ENCODE results near the gene ATP13A2.

The ATP13A2 gene

DNA sequence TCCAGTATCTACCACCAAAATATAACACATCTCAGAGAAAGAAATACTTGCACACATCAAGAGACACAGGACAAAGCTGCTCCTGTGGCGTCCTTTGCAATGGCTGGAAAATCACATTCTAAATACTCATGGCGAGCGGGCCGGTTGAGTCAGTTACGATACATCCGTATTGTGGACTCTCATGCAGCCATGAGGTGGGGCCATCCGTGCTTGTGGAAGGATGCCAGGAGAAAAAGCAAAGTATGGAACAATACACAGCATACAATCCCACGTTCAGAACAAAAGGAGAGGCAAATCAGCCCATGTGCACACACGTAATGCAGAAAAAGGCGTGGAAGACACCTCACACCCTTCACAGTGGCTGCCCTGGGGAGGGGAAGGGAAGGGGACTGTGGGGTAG is 13.1 kb downstream of the ATP13A2 start:
- no peak for DNase-seq

DNA sequence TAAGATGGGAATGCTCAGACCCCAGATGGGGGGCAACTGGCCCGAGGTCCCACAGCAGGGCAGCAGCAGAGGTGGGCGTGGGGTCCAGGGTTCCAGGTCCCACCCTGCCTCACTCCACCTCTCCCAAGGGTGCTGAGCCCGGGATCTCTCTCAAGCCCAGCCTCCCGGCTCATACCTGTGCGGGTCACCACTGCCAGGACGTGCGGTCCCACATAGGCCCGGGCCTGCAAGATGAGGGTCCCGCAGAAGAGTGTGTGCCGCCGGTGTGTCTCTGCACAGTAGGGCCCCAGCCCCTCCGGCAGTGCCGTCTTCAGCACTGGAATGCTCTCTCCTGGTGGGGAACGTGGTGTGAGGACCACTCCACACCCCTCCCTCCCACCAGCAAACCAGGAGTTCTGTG is 14.9 kb downstream of the ATP13A2 start:
- DNase-seq = no peak

DNA sequence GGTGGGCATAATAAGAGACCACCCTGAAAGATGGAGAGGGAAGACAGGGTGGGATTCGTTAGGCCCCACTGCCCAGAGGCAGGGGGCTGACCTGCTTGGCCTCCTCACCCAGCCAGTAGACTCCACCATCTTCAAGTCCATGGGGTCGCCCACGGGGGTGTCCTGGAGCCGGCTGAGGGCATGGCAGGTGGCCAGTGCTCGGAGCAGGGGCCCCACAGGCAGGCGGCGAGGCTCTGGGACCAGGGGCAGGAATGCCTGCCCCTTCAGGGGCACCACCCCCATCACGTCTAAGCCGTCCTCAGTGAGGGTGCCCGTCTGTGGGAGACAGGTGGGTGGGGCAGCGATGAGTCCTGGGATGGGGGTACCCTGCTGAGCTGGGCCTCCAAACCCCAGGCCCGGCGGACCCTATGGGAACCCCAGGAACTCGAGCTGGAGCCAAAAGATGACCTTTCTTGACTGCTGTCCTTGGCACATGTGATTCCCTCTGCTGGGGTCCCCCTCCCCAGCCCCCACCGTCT is 18.1 kb downstream of the ATP13A2 start:
- no peak for DNase-seq

DNA sequence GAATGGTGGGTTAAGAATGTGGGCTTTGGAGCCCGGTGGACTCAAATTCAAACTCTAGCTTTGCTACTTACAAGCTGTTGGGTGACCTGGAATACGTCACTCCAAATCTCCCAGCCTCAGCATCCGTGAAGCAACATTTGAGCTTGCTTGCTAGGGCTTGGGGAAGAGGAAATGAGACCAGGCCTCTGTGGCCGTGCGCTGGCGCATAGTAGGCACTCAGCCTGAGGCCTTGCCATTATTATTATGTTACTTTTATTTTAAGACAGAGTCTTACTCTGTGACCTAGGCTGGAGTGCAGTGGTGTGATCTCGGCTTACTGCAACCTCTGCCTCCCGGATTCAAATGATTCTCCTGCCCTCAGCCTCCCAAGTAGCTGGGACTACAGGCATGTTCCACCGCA is 19.1 kb downstream of the ATP13A2 start:
- DNase-seq = no peak

DNA sequence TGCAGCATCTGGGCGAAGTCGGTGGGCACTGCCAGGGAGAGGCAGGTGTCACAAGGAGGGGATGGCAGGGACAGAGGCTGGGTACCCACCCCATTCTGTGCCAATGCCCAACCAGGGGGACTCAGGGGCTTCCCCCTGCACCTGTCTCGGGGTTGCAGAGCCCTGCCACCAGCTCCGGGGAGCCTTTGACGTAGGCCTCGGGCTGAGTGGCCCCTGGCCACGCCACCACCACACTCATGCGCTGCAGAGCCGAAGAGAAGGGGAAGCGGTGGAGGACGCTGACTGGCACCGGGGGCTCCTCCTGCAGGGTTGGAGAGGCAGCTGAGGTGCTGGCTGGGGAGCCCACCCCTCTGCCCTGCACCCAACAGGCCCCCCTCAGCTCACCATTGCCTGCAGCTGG is 19.6 kb downstream of the ATP13A2 start:
- DNase-seq = no peak

DNA sequence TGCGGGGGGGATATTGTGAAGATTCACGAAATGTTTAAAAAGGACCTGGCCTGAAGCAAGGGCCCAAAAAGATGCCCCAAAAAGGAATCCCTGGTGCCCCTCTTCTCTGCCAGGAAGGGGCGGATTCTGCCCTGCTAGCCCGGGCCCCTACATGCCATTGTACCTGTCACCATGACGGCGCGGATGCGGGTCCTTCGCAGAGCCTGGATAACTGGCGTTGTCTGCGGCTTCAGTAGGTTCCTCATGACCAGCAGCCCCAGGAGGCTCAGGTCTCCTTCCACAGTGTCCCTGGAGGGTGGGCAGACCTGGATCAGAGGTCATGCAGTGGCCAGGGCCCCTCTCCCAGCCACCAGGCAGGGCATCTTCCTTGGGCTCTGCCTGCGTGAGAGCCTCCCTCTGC is 20.2 kb downstream of the ATP13A2 start:
- no peak for DNase-seq

DNA sequence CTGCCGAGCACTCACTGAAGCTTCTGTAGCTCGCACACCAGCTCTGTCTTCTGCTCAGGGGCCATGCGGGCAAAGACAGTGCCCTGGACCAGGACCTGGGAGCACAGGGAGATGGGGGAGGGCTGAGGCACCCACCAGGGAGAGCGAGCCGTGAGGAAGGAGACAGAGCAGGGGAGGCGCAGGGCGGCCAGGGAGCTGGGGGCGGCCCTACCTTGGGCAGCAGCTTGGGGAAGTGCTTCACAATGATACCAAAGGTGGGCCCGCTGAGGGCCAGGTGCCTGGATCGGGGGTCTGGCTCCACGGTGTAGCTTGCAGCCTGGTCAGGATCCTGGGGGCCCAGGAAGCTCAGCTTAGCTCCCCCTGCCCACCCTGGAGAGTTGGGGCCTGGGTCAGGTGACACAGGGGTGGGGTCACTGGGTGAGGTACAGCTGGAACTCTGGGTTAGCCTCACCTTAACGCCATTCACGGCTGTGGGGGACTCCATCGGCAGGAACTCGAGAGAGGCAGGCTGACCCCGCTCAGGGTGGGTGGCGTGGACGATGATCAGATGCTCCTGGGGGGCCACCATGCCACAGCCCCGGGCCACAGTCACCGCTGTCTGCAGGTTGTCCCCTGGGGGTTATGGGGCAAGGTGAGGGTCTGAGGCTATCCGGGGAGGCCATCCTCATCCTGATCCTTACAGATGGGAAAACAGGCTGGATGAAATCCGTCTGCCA is 21.9 kb downstream of the ATP13A2 start:
- DNase-seq = no peak

DNA sequence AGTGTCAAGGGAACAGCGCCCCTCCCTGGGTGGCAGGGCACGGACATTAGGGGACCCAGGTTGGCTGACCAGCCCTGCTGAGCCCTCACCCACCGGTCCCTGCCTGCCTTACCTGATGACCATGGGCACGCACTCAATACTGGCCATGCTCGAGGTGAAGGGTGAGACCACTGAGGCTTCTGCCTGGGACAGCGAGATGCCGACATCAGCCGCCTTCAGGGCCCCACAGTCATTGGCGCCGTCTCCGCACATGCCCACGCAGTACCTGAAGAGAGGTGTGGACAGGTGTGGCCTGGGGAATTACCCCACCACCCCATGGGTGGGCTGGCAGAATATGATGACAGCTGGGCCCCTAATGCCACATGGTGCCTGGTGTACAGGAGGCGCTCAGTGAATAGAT is 23.5 kb downstream of the ATP13A2 start:
- no peak for DNase-seq

DNA sequence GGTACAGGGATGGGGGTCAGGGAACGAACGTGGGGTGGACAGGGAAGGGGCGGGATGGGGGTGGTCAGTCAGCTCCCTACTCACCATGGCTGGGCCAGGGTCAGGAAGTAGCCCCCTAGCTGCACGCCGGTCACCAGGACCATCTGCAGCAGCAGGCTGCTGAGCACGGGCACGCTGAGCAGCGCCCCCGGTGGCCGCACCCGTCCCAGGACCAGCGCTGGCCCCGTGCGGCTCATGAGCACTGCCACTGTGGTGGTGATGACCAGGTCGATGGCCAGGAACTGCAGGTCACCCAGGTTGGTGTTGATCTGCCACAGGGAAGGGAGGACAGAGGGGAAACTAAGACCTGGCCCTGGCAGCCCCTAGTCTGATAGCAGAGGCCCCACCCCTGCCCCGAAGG is 24.8 kb downstream of the ATP13A2 start:
- DNase-seq = no peak

DNA sequence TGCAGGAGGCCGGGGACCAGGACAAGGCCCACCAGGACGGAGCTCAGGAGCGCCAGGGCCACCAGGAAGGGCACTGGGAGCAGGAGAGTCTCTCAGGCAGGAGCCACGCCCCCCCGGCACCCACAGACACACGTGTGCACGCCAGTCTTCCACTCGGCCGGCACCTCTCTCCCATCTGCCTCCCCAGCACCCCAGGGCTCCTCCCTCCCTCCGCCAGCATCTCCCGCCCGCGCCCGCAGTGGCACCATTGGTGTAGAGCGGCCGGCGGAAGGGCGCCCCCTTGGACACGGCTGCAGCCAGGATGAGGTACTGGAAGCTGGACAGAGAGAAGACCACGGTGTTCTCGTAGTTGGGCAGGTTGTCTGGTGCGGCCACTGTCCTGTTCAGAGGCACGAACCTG is 25.2 kb downstream of the ATP13A2 start:
- DNase-seq = no peak

DNA sequence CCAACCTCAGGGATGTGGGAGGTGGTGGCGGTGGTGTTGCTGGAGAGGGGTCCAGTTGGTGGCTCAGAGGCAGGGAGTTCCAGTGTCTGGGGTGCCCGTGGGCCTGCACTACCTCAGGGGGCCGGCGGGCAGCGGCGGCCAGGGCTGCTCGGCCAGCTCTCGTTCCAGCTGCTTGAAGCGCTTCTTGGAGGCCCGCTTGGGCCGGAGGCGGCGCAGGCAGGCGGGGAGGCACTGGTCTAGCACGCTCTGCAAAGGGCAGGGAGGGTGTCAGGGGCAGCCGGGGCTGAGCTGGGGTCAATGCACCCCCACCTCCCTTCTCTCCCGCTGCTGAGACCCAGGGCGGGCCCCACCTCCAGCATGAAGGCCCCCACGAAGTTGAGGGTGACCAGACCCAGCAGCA is 25.6 kb downstream of the ATP13A2 start:
- DNase-seq = no peak

DNA sequence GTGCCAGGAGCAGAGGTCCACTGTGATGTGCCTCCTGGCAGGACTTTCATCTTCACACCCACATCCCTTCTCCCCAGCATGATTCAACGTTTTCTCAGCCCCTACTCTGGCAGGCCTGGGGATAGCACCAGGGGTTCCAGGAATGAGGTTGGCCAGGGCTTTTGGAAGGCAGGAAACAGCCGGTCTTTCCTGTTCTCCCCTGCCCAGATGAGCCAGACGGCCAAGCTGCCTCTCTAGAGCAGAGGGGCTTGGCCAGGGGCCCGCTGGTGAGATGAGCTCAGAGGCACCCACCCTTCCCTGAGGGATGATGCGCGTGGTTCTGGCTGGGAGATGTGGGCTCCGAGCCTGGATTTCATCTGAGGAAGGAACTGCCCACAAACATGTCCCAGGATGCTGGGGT is 27.0 kb downstream of the ATP13A2 start:
- no peak for DNase-seq

DNA sequence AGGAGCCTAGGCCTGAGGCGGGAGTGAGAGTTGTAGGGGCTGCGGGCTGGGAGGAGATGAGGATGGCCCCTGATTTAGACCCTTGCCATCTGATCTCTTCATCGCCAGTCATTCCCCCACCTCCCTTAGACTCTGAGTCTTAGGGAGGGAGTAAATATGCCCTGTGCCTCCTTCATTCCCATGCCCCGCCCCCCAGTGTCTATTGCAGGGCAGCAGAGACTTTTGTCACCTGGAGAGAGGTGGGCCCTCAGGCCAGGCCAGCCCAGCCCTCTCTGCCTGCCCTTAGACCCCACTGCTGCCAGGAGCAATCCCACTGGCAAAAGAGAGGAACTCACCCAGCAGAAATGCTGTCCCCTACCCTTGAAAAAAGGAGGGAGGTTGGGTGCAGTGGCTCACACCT is 28.1 kb downstream of the ATP13A2 start:
- no peak for DNase-seq

DNA sequence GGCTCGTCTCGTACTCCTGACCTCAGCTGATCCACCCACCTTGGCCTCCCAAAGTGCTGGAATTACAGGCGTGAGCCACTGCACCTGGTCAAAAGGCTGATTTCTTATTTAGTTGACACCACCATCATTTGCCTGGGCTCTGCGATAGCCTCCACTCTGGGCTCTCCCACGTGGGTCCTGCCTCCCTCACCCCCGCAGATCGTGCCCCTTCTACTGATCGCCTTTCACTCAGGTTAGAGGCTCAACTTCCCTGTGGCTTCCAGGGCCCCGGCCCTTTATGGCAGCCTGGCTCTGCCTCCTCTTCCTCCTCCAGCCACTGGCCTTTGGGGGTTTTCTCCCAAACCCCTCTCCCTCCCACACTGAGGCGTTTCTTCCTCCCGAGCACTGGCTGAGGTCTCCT is 28.8 kb downstream of the ATP13A2 start:
- no peak for DNase-seq

DNA sequence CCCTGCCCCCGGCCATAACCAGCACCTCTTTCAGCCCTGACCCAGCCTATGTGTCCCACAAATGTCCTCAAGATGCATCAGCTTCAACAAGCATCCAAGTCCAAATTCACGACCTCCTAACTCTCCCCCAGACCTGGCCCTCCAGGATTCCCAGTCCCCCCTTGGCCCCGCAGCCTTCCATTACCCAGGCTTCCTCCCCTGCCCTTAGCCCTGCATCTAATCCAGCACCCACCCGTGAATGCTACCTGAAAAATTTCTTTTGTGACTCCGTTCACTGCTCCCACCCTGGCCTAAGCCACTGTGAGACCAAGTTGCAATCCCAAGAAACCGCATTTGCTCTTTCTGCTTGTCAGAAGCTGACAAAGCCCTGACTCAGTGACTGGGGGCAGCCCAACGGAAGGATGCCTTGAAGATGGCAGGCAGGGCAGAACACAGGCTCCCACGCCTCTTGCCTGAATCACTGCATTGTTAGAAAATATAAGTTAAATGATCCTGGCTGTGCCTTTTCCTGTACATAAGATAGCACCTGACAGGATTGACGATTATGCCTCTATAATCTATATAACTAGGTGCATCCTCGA is 30.4 kb downstream of the ATP13A2 start:
- DNase-seq = no peak

DNA sequence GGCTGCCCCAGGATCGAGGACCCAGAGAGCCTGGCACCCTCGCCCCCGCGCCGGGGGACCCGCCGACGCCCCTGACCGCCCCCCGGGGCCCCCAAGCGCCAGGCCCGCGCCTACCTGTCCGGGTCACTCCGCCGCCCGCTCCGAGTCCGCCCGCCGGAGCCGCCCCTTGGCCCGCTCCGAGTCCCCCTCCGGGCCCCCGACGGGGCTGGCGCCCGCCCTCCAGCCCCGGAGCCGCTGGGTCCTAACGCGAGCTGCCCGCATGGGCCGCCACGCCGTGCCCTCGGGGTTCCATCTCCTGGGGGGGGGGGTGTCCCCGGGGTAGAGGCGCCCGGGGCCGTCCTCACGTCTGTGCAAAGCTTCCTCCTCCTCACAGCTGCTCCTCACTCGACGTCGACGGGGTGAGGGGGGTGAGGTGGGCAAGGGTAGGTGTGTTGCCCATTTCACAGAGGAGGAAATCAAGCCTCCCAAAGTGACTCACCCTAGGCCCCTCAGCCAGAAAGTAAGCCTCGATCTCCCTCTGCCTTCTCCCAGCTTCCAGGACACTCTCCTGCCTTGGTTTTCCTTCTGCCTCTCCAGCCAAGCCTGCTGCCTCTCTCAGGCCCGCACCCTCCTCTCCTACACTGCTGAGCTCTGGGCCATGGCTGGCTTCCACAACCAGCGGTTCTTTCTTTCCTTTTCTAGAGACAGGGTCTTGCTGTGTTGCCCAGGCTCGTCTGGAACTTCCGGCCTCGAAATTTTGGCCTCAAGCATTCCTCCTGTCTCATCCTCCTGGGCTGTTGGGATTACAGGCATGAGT is 31.1 kb downstream of the ATP13A2 start, which contains the start of gene MFAP2:
Gene MFAP2 (minus strand): TSS at position 148 of the 796 bp plus-strand sequence. CDS start 2,347 bp downstream, outside the sequence.
- no peak for DNase-seq

DNA sequence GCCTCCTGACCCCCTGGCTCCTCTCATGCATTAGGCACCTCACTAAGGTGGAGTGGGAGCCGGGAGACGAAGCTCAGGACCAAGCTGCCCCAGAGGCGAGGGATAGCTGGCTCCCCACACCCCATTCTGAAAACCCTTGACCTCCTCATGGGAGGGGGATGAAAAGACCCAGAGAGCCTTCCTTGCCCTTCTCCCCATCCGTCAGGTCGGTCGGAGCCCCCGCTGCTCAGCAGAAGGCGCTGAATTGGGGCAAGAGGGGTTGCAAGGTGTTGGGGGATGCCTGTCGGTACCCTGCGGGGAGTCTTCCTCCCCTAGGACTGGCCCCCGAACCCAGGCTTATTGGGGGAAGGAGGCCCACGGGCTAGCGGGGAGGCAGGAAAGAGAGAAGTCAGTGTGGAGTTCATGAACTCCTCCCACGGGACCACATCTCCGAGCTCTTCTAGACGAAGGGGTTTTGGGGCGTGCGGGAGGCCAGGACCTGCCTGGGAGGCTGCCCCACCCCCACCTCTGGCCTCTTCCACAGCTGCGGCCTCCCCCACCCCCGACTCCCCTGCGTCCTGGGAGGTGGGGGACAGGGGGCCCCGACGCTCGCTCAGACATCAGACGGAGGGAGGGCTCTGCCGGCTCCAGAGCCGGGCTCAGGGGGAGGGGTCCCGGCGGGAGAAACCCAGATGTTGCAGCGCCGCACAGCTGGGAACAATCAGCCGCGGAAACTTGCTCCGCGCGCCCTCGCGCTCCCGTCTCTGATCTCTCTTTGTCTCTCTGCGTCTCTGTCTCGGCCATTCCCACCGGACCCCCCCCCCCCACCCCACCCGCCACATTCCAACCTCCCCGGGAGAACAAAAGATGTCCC is 32.0 kb downstream of the ATP13A2 start:
- no peak for DNase-seq

DNA sequence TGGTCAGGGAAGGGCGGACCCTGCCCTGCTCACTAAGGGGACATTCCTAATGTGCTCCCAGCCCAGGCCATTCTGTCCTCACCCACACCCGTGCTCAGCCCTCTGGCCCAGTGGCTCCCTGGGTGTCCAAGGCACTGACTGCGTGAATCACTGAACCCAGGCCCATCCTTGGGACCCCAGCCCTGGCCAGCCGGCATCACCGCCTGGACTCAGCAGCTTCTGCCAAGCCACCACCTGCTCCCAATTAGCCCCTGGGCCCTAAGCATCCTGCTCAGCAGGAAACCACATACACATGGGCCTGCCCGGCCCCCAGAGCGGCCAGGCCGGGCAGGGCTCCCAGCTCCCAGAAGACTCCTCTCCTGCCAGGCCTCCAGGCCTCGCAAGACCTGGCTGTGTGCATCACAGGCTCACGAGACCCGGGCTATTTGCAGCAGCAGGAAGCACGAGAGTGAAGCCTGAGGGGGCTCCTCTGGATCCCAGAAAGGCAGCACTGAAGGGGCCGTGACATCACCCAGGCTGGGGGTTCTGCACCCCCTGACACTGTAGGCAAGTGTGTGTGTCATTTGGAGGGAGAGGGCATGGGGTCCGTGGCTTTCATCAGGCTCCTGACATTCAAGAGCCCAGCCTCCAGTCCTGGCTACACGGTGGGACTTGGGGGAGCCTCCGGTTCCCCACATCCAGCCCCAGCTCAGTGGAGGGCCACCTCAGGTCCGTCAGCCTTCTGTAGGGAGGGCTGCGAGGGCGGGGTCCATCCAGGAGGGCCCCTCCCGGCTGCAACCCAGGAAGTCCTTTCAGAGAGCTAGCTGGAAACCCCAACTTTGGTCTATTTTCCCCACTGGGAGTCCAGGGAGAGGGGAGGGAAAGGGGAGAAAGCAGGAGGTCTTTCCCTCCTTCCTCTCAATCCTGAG is 32.9 kb downstream of the ATP13A2 start:
- DNase-seq = no peak

DNA sequence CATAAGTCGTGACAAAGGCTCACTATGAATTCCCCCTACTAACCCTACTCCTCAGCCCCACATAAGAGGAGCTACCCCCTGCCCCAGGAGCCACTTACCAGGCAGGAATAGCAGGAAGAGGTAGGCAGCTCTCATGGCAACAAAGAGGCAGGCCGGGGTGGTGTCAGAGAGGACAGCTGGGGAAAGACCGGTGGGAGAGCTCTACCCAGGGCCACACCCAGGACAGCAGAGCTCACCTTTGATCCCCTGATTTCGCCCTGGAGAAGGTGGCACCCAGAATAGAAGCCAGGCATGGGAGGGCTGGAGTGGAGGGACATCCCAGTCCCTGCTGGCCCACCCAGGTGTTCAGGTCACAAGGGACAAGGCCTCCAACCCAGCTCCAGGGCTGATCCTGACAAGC is 33.6 kb downstream of the ATP13A2 start:
- DNase-seq = no peak

DNA sequence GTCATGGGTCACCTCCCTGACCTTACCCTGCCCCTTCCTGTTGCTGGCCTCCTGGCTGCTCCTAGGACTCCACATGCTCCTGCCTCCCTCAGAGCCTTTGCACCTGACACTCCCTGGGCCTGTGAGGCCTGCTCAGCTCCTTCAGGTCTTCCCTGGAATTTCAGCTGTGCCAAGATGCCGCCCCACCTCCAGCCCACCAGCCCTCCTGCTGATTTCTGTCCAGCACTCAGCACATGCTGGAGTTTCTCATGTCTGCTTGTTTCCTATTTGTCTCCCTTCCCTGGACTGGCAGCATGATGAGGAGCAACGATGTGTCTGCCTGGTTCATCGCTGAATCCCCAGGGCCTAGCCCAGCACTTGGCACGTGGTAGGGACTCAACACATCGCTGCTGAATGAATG is 34.4 kb downstream of the ATP13A2 start:
- DNase-seq = no peak

DNA sequence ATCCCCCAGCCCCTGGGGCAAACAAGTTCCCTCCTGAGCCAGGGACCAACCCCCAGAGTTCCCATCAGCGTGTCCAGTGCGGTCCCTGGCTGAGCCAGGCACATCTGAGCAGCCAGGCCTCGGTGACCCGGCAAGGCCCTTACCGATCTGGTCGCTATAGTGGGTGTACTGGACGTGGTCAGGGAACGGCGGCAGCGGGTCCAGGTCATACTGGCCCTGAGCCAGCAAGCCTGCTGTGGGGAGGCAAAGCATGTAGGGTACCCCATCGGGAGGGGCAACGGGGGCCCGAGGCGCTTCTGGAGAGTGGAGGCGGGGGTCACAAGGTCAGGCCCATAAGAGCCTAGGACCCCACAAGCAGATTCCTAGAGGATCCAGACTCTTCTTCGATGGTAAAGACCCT is 34.8 kb downstream of the ATP13A2 start:
- DNase-seq = no peak

DNA sequence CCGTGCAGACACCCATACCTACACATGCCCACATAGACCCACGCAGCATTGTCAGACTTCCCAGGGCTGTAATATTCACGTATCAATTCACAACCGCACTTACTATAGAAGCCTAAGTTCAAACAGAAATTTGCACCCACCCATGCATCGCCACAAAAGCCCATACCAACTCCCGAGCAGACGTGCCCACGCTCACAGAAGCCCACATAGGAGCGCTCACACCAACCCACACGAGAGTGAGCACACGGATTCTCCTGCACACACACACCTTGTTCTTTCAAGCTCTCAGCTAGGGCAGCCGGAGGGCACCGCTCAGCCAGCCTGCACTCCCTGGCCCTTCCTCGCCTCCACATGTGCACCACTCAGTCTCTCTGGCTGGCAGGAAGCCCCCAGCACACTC is 35.9 kb downstream of the ATP13A2 start:
- no peak for DNase-seq

Data from NCI-H2029 treated with DMSO at 0.1 percent for 48 hours (cell line).